Stimulated activated CD4-positive, alpha-beta T cell treated with anti-CD3 and anti-CD28 coated beads, Interleukin-15, amount 100 ng/mL, for 48 hours (primary cell): ENCODE measurements around the gene ZIC4.

Source experiments
- DNase-seq, 2 donors: peaks; one replicate each; pipeline ENCODE4 v3.0.0-alpha.2; 2020; ENCODE audit warnings: low read depth in 2 of 2

ZIC4 gene

GRCh38 chr3:147406028-147406931, at the start of gene ZIC4:
Gene ZIC4, minus strand, starts transcription at chr3:147406543. Its CDS starts 3,746 bp downstream, at chr3:147402797.
- DNase-seq = no peak

- no peak for DNase-seq
Measured at GRCh38 chr3:147449669-147450068, 43.3 kb upstream of the ZIC4 start.

- DNase-seq = no peak
Measured at GRCh38 chr3:147447224-147447623, 40.9 kb upstream of the ZIC4 start.

GRCh38 chr3:147431751-147432150, 25.4 kb upstream of the ZIC4 start:
- DNase-seq = no peak

- no peak for DNase-seq
Measured at GRCh38 chr3:147428754-147429153, 22.4 kb upstream of the ZIC4 start.

GRCh38 chr3:147428326-147428725, 22.0 kb upstream of the ZIC4 start:
- DNase-seq = no peak

- DNase-seq = no peak
Measured at GRCh38 chr3:147427746-147428145, 21.4 kb upstream of the ZIC4 start.

GRCh38 chr3:147426931-147427330, 20.6 kb upstream of the ZIC4 start:
- DNase-seq = no peak

- no peak for DNase-seq
Measured at GRCh38 chr3:147425388-147425850, 19.1 kb upstream of the ZIC4 start.

GRCh38 chr3:147424581-147425387, 18.4 kb upstream of the ZIC4 start:
- no peak for DNase-seq

GRCh38 chr3:147423798-147424580, 17.6 kb upstream of the ZIC4 start:
- no peak for DNase-seq

GRCh38 chr3:147423537-147423797, 17.1 kb upstream of the ZIC4 start:
- no peak for DNase-seq

- no peak for DNase-seq
Measured at GRCh38 chr3:147422601-147423536, 16.5 kb upstream of the ZIC4 start.

GRCh38 chr3:147422196-147422595, 15.9 kb upstream of the ZIC4 start:
- DNase-seq = no peak

- DNase-seq = no peak
Measured at GRCh38 chr3:147421184-147421912, 15.0 kb upstream of the ZIC4 start.

- DNase-seq = no peak
Measured at GRCh38 chr3:147420353-147421183, 14.2 kb upstream of the ZIC4 start.

- DNase-seq = no peak
Measured at GRCh38 chr3:147419781-147420224, 13.5 kb upstream of the ZIC4 start.

- no peak for DNase-seq
Measured at GRCh38 chr3:147418808-147419701, 12.7 kb upstream of the ZIC4 start.
